ENCODE results near the gene MAPKAPK3. TPM values are rescaled to one million over a fixed set of nuclear protein-coding genes. Genes with fewer than 3 reads are reported as not detected.
A peak's percentile ranks its signal among the peaks of the same experiment; 100 is the strongest.

MAPKAPK3 gene
- total RNA-seq, 1 donor from 2014 or later: 10.7 TPM

DNA sequence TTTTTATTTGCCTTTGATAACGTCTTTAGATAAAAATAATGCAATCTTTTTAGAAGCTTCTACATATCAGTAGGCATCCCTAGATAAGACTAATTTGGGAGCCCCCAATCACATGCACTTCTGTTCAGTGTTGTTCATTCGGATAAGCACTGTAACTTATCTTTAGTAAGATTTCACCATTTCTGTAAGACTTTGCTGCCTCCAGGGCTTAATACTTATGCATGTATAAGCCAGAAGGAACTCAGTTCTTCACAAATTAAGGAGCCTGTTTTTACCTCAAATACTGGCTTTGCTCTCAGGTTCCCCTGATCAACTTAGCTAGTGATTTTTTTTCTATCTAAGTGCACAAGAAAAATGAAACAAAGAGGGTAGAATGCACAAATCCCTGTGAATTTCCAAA, 78.1 kb downstream of the MAPKAPK3 start:
- Mint-ChIP-seq H3K4me1 (ENCODE audit: low read depth, unreplicated experiment) (peaks cover 5% of the 10 kb centered on the region), H3K27ac (ENCODE audit: unreplicated experiment) (no peak overlapping the region), H3K4me3 (ENCODE audit: unreplicated experiment) (no peak overlapping the region), H3K27me3 (ENCODE audit: unreplicated experiment) (peaks cover 5% of the 10 kb centered on the region), H3K9me3 (ENCODE audit: unreplicated experiment) (no peaks in the 10 kb centered on the region), H3K36me3 (ENCODE audit: unreplicated experiment) (peaks cover 9% of the 10 kb centered on the region)
- TF ChIP-seq, protein P1, sequence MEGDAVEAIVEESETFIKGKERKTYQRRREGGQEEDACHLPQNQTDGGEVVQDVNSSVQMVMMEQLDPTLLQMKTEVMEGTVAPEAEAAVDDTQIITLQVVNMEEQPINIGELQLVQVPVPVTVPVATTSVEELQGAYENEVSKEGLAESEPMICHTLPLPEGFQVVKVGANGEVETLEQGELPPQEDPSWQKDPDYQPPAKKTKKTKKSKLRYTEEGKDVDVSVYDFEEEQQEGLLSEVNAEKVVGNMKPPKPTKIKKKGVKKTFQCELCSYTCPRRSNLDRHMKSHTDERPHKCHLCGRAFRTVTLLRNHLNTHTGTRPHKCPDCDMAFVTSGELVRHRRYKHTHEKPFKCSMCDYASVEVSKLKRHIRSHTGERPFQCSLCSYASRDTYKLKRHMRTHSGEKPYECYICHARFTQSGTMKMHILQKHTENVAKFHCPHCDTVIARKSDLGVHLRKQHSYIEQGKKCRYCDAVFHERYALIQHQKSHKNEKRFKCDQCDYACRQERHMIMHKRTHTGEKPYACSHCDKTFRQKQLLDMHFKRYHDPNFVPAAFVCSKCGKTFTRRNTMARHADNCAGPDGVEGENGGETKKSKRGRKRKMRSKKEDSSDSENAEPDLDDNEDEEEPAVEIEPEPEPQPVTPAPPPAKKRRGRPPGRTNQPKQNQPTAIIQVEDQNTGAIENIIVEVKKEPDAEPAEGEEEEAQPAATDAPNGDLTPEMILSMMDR (IDR thresholded peaks at IDR 0.05; ENCODE audit: partially characterized antibody, unreplicated experiment): no peak
- no peak for DNase-seq

DNA sequence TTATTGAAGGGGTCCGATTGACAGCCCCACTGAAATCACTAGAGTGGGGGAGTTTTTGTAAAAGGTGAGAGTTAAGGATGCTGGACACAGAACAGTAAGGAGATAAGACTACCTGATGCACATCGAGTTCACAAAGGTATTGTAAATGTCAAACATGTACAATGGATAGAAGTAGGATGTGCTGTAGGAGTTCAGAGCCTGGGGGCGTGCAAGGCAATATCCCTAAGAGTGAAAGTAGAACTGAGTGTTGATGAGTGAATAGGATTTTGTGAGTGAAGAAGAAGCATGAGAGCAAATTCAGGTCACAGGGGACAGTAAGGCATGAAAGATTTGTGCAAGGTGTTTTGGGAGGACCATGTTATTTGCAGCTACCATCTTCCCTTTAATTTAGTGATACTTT, 79.3 kb downstream of the MAPKAPK3 start:
- H3K27ac Mint-ChIP-seq (ENCODE audit: unreplicated experiment): no peak overlapping the region
- peaks cover 4% of the 10 kb centered on the region for H3K27me3 Mint-ChIP-seq (ENCODE audit: unreplicated experiment)
- H3K36me3 Mint-ChIP-seq (ENCODE audit: unreplicated experiment): peaks cover 9% of the 10 kb centered on the region
- DNase-seq: no peak
- TF ChIP-seq, protein P1 (IDR thresholded peaks at IDR 0.05; ENCODE audit: partially characterized antibody, unreplicated experiment): no peak
- H3K4me3 Mint-ChIP-seq (ENCODE audit: unreplicated experiment): no peak overlapping the region
- peaks cover under 1% of the 10 kb centered on the region for H3K9me3 Mint-ChIP-seq (ENCODE audit: unreplicated experiment)
- peaks cover 5% of the 10 kb centered on the region for H3K4me1 Mint-ChIP-seq (ENCODE audit: low read depth, unreplicated experiment)

DNA sequence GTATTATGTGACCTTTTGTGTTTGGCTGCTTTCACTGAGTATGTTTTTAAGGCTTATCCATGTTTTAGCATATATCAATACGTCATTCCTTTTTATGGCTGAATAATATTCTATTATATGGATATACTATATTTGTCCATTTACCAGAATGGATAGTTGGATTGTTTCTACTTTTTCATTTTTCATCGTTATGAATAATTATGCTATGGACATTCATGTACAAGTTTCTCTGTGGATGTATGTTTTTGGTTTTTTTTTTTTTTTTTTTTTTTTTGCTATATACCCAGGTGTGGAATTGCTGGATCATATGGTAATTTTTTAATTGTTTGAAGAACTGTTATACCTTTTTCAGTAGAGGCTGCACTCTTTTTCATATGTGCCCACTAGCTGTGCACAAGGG, 81.3 kb downstream of the MAPKAPK3 start:
- DNase-seq: no peak
- Mint-ChIP-seq H3K9me3 (ENCODE audit: unreplicated experiment) (peaks cover 5% of the 10 kb centered on the region), H3K27me3 (ENCODE audit: unreplicated experiment) (no peaks in the 10 kb centered on the region), H3K4me3 (ENCODE audit: unreplicated experiment) (no peak overlapping the region), H3K4me1 (ENCODE audit: low read depth, unreplicated experiment) (peaks cover 5% of the 10 kb centered on the region), H3K36me3 (ENCODE audit: unreplicated experiment) (peaks cover 13% of the 10 kb centered on the region), H3K27ac (ENCODE audit: unreplicated experiment) (no peak overlapping the region)
- TF ChIP-seq, protein P1 (IDR thresholded peaks at IDR 0.05; ENCODE audit: partially characterized antibody, unreplicated experiment): no peak

Small RNA genes lying within 50 kb of the gene (microRNA-seq; reads per million reads assigned to microRNA genes)
- gene MIR4787 (ENCODE audit: unreplicated experiment): 59.0 reads per million, percentile 70 among the genes with 10 or more reads in this experiment

Other genes starting within 250 kb of the MAPKAPK3 start
- gene CACNA2D2, start 113.5 kb upstream of the MAPKAPK3 start, total RNA-seq (ENCODE audit: unreplicated experiment): 5.0 TPM
- gene C3orf18, start 49.4 kb upstream of the MAPKAPK3 start, total RNA-seq (ENCODE audit: unreplicated experiment): 13.0 TPM
- 21.1 TPM for gene HEMK1, start 47.6 kb upstream of the MAPKAPK3 start, total RNA-seq (ENCODE audit: unreplicated experiment)
- gene CISH, start 5.4 kb upstream of the MAPKAPK3 start, total RNA-seq (ENCODE audit: unreplicated experiment): 6.0 TPM
- 13.4 TPM for gene DOCK3, start 57.8 kb downstream of the MAPKAPK3 start, total RNA-seq (ENCODE audit: unreplicated experiment)

Measured in glutamatergic neuron (in vitro differentiated cells).